Activated CD4-positive, alpha-beta T cell treated with anti-CD3 and anti-CD28 coated beads, Interleukin-2, amount 50 U/mL, for 24 hours (primary cell): ENCODE data around the gene NLRC5.
"Not testable (repeated sequence)": the region's sequence is repeated elsewhere in the genome, so short reads cannot be mapped to it uniquely, and the experiment has no call there.

ENCODE experiments used
- DNase-seq, 2 donors: peaks; one replicate each; pipeline ENCODE4 v3.0.0-alpha.2; 2020; ENCODE audit warnings: low read depth in 1 of 2, low spot score in 1 of 2

NLRC5 gene

DNA sequence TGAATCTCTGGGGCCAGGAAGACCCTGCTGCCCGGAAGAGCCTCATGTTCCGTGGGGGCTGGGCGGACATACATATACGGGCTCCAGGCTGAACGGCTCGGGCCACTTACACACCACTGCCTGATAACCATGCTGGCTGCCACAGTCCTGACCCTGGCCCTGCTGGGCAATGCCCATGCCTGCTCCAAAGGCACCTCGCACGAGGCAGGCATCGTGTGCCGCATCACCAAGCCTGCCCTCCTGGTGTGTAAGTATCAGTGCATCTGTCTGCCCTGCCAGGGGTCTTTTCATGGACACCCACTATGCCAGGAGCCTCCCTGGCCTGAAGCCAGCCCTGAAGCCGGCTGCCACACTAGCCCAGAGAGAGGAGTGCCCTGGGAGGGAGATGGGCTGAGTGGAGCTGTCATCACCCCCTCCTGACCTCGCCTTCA is 27.5 kb upstream of the NLRC5 start, which contains the start of gene CETP:
CETP (plus strand) TSS at position 100 of the 431 bp plus-strand sequence; CDS start at position 130, 30 bp downstream.
- no peak for DNase-seq

- DNase-seq: peak; percentile 91 to 97
Observed at GRCh38 chr16:56964243-56965148, 24.9 kb upstream of the NLRC5 start.

DNA sequence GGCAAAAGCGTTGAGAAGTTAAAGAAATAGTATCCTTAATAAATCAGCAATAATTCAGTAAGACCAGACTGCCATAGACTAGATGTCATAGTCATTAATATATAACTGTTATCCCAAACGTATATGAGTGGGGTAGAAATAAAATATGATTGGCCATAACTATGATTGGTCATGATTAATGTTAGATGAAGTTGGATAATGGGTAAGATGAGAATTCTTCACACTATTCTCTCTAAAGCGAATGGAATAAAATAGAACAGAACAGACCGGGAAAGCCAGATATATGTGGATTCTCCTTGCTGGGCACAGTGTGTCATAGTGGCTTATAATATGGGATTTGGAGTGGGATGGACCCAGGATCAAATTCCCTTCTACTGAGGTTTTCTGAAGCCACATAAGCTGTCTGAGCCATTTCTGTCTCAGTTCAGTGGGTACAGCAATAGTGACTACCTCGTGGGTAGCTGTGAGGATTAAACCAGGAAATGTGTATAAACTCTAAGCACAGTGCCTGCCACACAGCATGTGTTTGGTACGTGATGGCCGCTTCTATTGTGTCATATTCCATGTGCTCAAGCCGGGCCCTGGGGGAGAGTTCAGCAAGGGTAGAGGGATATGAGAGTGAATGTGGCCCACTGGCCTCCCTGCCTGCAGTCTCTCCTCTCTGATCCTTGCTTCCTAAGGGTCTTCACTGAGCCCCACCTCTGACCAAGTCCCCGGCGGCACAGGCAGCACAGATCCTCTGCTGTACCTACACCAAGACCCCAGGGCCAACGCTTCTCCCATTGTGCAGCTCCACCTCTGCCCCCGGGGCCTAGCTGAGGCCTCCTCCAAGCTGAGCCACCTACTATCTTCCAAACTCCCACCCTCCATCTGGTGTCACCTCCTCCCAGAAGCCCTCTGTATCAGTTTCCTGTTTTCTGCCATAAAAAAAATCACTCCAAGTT is 23.9 kb upstream of the NLRC5 start:
- no peak for DNase-seq

DNA sequence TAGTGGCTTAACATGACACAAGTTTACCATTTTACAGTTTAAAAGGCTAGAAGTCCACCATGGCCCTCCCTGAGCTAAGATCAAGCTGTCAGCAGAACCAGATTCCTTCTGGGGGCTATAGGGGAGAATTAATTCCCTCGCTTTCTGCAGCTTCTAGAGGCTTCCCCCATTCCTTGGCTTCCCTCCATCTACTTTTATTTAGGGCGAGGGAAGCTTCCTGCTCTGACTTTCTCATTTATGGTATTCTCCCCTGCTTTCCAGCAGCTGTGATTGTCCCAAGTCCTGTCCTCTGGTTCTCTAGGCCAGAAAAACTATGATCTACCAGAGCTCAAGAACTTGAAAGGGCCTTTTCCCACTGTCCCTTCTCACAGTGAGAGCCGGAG is 23.3 kb upstream of the NLRC5 start:
- no peak for DNase-seq

GRCh38 chr16:56967733-56968132 is 21.6 kb upstream of the NLRC5 start:
- DNase-seq: no peak

DNA sequence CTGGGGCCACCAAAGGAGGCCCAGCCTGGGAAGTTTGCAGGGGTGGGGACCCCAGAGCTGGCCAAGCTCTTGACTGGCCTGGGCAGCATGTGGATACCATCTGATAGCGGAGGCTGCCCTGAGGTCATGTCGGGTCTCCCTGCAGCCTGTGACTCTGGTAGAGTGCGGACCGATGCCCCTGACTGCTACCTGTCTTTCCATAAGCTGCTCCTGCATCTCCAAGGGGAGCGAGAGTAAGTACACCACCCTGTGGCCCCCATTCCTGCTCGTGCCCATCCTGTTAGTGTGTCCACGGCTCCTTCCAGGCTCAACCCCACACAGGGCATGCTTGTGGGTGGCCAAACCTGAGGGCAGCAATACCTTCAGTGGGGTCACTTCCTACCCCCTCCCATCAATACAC is 19.6 kb upstream of the NLRC5 start:
- DNase-seq: no peak

GRCh38 chr16:56970934-56971767 is 18.2 kb upstream of the NLRC5 start:
- DNase-seq: no peak

- no peak for DNase-seq
Observed at GRCh38 chr16:56971768-56972043, 17.7 kb upstream of the NLRC5 start.

DNA sequence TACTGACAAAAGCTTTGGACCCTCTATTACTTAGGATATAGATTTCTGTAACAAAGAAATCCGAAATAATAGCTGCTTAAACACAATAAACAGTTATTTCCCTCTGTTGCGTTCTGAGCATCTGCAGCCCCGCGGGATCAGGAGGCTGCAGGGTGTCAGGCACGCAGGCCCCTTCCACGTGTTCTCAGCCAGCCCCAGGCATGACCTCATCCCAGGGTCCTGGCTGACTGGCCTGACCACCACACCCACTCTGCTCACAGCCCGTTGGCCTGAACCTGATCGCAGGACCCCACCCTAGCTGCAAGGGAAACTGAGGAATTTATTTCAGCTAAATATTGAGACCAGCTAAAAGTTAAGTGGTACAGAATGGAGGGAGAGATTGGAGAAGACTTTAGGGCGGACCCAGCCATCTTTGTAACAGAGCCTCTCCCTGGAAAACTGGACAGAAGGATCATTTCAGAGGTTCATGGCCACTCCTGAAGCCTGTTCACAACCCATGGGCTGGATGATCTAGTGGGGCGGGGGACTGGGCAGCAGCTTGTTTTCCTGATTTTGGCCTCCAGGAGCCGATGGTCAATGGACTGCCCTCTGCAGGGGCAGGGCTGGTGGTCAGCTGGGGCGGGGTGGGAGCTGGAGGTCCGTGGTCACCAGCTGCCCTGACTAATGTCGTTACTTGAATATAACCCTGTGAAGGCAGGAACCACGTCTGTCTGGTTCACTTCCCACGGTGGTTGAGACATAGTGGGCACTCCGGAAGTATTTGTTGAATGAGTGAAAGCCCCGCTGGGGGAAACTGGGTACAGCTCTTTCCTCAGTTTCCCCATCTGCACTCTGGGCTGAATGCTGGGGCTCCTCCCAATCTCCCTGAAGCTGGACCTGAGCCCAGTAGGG is 16.7 kb upstream of the NLRC5 start:
- no peak for DNase-seq

DNA sequence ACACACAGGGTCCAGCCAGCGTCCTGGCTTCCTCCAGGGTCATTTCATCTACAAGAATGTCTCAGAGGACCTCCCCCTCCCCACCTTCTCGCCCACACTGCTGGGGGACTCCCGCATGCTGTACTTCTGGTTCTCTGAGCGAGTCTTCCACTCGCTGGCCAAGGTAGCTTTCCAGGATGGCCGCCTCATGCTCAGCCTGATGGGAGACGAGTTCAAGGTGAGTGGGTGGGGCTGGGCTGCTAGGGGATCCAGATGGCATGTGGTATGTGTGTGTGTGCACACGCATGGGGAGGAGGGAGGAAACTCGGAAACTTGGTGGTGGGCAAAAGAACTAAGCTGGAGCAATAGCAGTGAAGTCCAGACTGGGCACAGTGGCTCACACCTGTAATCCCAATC is 16.1 kb upstream of the NLRC5 start:
- DNase-seq: no peak

- DNase-seq: not testable (repeated sequence)
Observed at GRCh38 chr16:56973899-56974298, 15.5 kb upstream of the NLRC5 start.

GRCh38 chr16:56974549-56975300 is 14.6 kb upstream of the NLRC5 start:
- DNase-seq: no peak

DNA sequence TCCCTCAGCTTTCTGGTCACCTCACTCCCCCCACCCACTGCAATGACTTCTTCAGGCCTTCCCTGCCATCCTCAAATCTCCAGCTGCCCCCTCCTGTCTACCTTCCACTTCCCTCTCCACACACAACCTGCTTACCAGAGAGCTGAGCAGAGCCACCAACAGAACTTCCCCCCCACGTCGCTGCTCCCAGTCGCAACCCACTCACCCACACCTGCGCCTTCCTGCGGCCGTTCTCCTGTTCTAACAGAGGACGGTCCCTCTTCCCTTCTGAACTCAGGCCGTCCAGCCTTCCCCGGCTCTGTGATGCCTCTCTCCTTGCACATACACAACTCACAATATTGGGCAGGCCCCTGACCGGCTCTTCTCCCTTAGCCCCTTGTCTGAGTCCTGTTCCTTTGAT is 13.6 kb upstream of the NLRC5 start:
- DNase-seq: no peak

DNA sequence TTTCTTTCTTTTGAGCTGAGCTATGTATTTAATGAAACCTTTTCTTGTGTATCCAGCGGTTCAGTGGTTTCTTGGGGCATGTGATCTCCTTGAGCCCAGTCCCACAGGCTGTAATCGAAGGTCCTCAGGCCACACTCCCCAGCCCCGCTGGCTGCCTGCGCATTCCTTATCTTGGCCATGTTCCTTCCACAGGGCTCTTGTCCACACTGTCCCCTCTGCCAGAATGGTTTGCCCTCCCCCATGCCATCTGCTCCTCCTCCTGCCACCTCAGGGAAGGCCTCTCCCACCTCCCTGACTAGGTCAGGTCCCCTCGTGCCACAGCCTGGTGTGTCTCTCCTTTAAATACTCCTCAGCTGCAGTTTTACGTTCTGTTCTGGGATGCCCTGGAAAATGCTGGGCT is 12.1 kb upstream of the NLRC5 start:
- no peak for DNase-seq

DNA sequence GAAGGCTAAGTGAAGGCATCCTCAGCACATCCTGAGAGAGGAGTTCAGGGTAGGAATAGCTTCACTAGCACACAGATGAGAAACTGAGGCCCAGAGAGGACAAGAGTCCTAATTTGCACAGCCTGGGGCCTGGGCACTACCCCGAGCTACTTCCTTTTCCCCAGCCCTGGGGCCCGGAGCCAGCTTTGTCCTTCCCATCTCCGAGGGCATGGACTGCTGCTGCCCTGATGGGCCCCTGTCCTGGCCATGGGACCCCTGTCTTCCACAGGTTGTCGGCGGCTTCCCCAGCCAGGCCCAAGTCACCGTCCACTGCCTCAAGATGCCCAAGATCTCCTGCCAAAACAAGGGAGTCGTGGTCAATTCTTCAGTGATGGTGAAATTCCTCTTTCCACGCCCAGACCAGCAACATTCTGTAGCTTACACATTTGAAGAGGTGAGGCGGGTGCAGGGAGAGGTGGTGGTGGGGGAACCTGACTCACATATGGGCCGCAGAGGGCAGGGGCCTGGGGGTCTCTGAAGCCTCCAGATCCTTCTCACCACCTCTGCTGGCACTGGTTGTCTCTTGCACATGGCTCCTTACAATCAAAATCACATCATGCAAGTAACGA is 11.4 kb upstream of the NLRC5 start:
- DNase-seq: no peak

GRCh38 chr16:56980201-56980535 is 9.2 kb upstream of the NLRC5 start:
- no peak for DNase-seq

- DNase-seq: no peak
Observed at GRCh38 chr16:56980792-56981724, 8.3 kb upstream of the NLRC5 start.

GRCh38 chr16:56981729-56982271 is 7.6 kb upstream of the NLRC5 start:
- no peak for DNase-seq
